Measurements from ENCODE around the gene FOXP1.

DNA sequence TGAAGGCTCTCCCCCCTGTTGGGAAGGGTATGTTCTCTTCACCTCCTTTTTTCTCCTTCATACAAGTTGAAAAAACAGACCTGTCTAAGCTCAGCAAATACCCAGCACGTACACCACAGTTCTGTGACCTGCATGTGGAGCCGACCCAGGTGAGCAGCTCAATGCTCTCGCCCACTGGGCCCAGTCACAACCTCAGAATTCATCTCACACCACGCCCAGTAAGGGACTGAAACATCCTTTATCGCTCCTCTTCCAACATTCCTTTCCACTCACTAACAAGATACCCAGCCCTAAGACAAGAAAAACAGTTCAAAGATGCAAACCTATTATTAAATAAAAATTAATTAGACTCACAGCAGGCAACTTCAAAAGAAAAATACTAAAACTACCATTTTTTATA, 68.9 kb downstream of the FOXP1 start:
- TF ChIP-seq, protein P1, sequence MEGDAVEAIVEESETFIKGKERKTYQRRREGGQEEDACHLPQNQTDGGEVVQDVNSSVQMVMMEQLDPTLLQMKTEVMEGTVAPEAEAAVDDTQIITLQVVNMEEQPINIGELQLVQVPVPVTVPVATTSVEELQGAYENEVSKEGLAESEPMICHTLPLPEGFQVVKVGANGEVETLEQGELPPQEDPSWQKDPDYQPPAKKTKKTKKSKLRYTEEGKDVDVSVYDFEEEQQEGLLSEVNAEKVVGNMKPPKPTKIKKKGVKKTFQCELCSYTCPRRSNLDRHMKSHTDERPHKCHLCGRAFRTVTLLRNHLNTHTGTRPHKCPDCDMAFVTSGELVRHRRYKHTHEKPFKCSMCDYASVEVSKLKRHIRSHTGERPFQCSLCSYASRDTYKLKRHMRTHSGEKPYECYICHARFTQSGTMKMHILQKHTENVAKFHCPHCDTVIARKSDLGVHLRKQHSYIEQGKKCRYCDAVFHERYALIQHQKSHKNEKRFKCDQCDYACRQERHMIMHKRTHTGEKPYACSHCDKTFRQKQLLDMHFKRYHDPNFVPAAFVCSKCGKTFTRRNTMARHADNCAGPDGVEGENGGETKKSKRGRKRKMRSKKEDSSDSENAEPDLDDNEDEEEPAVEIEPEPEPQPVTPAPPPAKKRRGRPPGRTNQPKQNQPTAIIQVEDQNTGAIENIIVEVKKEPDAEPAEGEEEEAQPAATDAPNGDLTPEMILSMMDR (IDR thresholded peaks at IDR 0.05; ENCODE audit: insufficient read depth, low read depth, low read length), result no peak
- TF ChIP-seq EZH2 (IDR thresholded peaks at IDR 0.05; ENCODE audit: insufficient read depth, low read length), result no peak

Measured in astrocyte (in vitro differentiated cells and primary cell).